ENCODE results near the gene WDR74.
"Not testable (repeated sequence)": the region's sequence is repeated elsewhere in the genome, so short reads cannot be mapped to it uniquely, and the experiment has no call there.

Gene WDR74

GRCh38 chr11:62841361-62842170 is 2.2 kb upstream of the WDR74 start:
- peak; percentile 90 for DNase-seq (ENCODE audit: low spot score)

- peak; percentile 24 for DNase-seq (ENCODE audit: low spot score)
Measured at GRCh38 chr11:62840721-62841360, 1.5 kb upstream of the WDR74 start.

DNA sequence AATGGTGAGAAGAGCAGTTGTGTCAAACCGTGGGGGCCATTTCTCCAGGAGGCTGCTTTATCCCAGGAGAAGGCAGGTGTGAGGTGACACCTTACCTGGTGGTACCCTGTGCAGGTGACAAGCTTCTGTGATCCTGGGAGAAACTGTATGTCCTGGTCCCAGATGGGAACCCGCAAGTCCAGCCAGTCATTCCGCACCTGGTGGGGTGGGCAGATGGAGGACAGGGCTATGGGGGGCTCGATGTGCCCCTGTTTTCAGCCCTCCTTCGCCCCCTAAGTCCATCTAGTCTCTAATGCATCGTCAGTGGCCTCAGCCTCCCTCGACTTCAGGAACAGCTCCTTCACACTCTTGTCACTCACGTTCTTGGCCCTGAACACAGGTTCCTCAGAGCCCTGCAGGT is 4.1 kb downstream of the WDR74 start:
- DNase-seq (ENCODE audit: low spot score), result no peak

- peak; percentile 28 for DNase-seq (ENCODE audit: low spot score)
Measured at GRCh38 chr11:62832336-62833234, 6.8 kb downstream of the WDR74 start, which contains the start of gene TEX54. TEX54 (minus strand) TSS chr11:62832841.

DNA sequence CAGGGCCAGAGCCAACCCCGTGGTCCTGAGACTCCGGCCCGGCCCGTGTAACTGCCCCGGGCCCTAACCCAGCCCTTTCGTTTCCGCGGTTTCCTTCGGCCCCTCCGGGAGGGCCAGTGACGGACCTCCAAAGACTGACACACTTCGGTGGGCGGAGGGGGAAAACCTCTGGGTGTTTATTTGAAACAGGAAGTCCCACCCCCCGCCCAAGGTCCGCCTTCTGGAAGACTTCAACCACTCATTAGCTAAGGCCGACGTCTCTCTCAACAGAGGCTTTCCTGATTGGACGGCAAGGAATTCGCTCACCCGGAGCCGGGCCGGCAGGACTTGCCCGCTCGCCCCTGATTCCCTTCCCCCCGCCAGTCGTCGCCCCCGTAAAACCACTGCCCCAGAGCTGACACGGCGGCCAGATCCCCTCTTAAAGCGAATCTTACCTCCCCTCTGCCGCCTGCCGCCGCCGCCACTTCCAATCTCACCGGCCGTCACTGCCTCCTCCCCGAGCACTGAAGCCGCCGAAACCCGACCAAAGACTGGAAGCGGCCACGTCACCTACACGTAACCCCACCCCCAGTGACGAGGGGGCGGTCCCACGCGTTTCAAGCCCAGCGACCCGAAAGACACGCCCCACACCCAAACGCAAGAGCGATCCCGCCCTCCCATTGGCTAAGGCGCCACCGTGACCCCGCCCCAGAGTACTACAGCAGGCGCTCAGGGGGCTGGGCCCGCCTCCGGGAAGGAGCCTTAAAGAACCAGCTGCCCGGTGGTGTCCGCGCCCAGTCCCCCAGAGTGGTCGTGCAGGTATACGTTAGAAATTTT is 7.7 kb downstream of the WDR74 start, which contains the start of gene STX5:
Gene STX5, minus strand, starts transcription at position 532 of the 816 bp plus-strand sequence. CDS start 808 bp downstream, outside the sequence.
- DNase-seq (ENCODE audit: low spot score), result peak; percentile 96

DNA sequence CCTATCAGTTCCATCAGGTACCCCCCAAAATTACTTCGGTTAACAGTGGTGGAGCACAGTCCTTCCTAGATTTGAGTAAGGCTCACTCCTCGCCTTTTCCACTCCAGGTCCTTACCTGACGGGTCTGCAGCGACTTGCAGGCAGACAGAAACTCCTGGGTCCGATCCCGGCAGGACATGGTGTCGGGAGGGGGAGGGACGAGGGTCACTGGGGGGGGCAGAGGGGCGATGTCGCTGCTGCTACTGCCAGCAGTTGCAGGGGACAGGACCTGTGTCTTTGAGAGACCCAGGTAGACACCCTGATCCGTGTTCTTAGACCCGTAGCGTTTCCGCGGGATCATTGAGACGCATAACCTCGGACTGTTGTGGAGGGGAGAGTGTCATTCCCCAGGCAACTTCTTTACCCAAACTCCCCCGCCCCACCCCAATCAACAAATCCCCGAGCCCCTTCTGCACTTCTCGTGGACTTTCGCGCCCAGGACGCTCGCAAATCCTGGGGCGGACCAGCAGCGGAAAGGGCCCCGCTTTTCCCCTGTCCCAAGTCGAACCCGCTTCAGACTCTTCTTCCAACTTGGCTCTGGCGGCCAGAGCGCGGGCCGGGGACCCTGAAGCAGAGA is 8.4 kb downstream of the WDR74 start:
- DNase-seq (ENCODE audit: low spot score), result no peak

DNA sequence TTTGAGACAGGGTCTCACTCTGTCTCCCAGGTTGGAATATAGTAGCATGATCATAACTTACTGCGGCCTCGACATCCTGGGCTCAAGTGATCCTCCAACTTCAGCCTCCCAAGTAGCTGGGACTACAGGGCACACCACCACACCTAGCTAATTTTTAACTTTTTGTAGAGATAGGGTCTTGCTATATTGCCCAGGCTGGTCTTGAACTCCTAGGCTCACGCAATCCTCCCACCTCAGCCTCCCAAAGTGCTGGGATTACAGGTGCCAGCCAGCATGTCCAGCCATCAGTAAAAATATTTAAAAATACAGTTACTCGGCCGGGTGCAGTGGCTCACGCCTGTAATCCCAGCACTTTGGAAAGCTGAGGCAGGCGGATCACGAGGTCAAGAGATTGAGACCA is 11.3 kb downstream of the WDR74 start:
- DNase-seq (ENCODE audit: low spot score), result not testable (repeated sequence)

- no peak for DNase-seq (ENCODE audit: low spot score)
Measured at GRCh38 chr11:62823677-62824076, 15.7 kb downstream of the WDR74 start.

- no peak for DNase-seq (ENCODE audit: low spot score)
Measured at GRCh38 chr11:62817129-62817528, 22.3 kb downstream of the WDR74 start.

DNA sequence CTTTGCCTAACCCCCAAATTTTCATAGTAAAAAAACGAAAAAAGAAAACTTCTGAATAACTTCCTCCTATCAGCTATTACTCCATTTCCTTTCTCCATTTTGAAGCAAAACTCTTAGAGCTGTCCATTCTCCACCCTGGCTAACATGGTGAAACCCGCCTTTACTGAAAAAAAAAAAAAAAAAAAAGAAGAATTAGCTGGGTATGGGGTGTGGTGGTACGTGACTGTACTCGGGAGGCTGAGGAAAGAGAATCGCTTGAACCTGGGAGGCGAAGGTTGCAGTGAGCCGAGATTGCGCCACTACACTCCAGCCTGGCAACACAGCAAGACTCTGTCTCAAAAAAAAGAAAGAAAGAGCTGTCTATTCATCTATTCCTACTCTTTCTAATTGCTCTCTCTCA is 22.8 kb downstream of the WDR74 start:
- no peak for DNase-seq (ENCODE audit: low spot score)

GRCh38 chr11:62811659-62812058 is 27.7 kb downstream of the WDR74 start:
- DNase-seq (ENCODE audit: low spot score), result no peak

GRCh38 chr11:62810748-62811147 is 28.6 kb downstream of the WDR74 start:
- DNase-seq (ENCODE audit: low spot score), result no peak

DNA sequence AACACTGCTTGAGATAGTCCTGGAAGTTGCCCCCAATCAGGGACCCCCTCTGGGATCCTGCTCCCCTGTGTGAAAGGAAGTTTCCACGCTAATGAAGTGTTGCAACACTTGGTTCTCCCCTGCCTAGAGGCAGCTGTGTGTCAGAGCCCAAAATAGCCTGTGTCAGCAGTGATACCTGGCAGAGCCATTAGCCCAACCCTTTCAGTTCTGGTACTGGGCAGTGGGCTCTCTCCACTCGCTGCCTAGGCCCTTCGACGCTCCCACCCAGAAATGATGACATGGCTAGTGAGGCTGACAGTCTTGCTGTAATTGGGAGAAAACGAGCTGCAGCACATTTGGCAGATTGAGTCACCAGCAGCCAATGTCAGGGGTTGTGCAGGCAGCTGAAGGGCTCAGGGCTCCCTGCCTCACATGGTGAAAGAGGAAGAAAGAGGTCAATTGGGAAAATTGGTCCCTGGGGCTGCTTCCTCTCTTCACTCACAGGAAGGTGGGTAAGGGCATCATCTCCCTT is 32.7 kb downstream of the WDR74 start:
- peak; percentile 41 for DNase-seq (ENCODE audit: low spot score)

- no peak for DNase-seq (ENCODE audit: low spot score)
Measured at GRCh38 chr11:62805961-62806441, 33.4 kb downstream of the WDR74 start.

DNA sequence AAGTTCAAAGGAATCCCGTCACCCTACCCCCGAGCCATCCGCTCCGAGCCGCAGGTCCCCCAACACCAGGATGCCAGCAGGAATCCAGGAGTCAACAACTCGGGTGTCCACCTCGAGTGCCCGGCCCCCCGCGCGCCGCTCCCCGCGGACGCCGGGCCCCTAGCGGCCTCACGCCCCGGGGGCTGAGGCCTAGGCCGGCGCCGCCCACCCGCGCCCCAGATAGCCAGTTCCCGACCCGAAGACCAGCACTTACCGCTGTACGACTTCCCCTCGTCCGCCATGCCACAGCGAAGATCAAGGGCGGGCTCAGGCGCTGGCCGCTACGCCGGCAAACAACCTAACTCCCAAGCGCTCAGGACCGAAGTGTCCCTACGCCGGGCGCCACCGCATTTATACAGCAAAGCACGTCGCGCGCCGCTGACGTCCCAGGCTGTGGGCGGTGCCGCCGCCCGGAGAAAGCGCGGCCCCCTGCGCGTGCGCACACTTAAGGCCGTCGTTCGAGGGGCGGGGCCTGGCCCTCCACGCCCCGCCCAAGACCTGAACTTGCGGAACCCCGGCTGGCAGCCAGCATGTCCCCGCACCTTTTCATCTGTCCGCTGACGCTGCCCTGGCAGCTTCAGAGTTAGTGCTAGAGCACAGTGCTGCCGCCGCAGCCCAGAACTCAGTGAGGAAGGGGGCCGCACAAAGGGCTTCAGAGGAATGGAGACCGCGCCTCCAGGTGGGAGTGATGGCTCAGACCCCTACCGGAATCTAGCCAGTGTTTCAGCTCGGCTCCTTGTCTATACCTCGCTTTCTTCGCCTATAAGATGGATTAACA is 34.1 kb downstream of the WDR74 start, which contains the start of gene NXF1:
Gene NXF1, minus strand, starts transcription at position 365 of the 817 bp plus-strand sequence. Its CDS starts 84 bp downstream, at position 281.
- DNase-seq (ENCODE audit: low spot score), result peak; percentile 99

DNA sequence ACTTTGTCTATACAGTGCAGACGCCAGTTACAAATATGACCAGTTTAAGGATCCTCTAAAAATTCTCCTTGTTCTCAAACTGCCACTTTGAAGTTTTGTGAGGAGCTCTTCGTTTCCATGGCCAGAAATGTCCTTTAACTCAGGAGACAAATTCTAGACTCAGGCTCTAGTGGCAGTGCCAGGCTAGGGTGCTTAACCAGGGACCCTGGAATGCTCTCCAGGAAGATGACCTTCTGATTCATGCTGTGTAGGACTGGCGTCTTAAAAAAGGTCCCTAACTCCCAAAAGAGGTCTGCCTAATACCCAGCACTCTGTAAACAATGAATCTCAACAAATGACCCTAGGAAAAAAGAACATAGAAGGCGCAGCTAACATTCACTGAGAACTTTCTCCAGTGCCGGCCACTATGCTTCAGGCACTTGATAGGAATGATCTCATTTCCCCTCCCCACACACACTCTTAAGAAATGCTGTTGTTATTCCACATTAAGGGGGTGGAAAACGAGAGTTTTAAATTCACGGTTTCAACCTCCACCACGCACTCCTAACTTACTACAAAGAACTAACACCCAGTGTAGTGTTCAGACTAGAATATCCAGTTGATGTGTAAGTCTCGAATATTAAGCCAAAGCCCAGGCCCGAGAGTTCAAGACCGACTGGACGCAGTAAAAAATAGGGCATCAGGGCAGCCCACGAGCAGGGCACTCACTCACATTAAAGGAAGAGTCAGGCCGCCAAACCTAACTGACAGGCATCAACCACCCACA is 34.9 kb downstream of the WDR74 start:
- DNase-seq (ENCODE audit: low spot score), result no peak

DNA sequence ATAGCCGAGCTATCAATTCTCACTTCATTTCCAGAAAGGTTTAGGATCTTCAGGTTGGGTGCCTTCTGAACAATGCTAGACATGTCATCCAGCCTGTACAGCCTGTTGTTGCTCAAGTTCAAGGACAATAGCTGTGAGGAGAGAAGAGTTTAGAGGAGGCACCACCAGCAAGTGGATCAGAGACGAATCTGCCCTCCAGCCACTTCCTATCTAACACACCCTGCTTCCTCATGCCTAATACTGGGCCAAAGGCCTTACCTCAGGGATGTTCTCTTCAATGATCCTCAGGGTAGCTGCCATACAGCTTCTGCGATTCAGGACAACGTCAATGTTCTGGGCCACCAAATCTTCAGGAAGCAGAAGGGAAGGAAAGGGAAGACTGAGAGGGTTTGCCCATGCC is 38.3 kb downstream of the WDR74 start:
- no peak for DNase-seq (ENCODE audit: low spot score)

DNA sequence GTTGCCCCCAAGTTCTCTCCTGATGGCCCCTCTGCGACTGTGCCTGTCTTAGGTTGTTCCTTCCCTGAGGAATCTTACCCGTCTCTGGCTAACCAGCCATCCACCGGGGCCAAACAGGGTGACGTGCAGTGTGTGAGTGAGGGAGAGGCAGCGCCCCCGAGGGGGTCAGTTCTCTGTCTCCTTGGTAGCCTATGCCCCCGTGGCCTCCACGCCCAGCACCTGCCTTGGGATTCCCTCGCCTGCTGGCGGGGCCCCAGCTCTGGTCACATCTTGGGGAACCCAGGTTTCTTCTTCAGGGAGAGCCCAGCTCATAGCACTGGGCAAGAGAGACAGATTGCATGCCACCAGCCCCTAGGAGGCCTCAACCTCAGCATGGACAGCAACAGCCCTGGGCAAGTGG is 39.9 kb downstream of the WDR74 start:
- DNase-seq (ENCODE audit: low spot score), result no peak

DNA sequence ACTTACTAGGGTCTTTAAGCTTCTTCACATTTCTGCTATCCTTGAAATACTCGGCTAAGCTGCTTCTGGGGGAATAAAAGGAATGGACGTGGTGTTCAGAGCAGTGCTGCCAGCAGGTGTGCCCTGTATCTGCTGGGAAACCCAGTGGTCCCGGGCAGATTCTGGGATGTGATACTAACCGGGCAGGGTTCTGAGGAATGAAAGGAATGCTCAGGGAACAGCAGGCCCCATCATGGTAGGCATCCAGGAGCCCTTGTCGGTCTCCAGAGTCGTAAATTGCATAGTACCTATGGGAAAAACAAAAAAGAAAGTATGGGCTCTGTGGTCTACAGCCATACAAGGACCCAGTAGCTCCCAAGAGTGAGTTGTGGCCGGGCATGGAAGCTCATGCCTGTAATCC is 43.1 kb downstream of the WDR74 start:
- no peak for DNase-seq (ENCODE audit: low spot score)
